Naive B cell (primary cell): ENCODE data around the gene RRAD. TPM values are rescaled to one million over a fixed set of nuclear protein-coding genes. Genes with fewer than 3 reads are reported as not detected.

ENCODE experiments used
- ATAC-seq, 2 donors: fragments of 150-1000 bp; cut with Tn5 transposase; 2 replicates each; pipeline ENCODE4 v1.10.0; 2021; ENCODE audit warnings: low read depth in 2 of 2, mild to moderate bottlenecking in 2 of 2, moderate library complexity in 2 of 2
- DNase-seq: peaks from one replicate; pipeline ENCODE4 v3.0.0; 2022
- H3K27ac Mint-ChIP-seq, 6 donors: one replicate each; pipeline ENCODE4 v1.8.0; 2020 to 2022; ENCODE audit warnings: mild to moderate bottlenecking in 6 of 6, mixed read lengths in 6 of 6, moderate library complexity in 5 of 6, inconsistent platforms in 2 of 6
- H3K27me3 Mint-ChIP-seq, 3 donors: one replicate each; pipeline ENCODE4 v1.8.0; 2021 to 2022; ENCODE audit warnings: mixed read lengths in 3 of 3, mild to moderate bottlenecking in 1 of 3
- H3K36me3 Mint-ChIP-seq, 2 donors: one replicate each; pipeline ENCODE4 v1.8.0; 2020 to 2022; ENCODE audit warnings: mixed read lengths in 2 of 2, inconsistent platforms in 1 of 2, mild to moderate bottlenecking in 1 of 2
- H3K4me1 Mint-ChIP-seq, 3 donors: one replicate each; pipeline ENCODE4 v1.8.0; 2020 to 2022; ENCODE audit warnings: mixed read lengths in 3 of 3, inconsistent platforms in 1 of 3, mild to moderate bottlenecking in 1 of 3, moderate library complexity in 1 of 3
- H3K4me3 Mint-ChIP-seq, 8 donors: one replicate each; pipeline ENCODE4 v1.8.0; 2020 to 2022; ENCODE audit warnings: mild to moderate bottlenecking in 8 of 8, mixed read lengths in 8 of 8, moderate library complexity in 8 of 8, inconsistent platforms in 2 of 8
- H3K9me3 Mint-ChIP-seq, 7 donors: one replicate each; pipeline ENCODE4 v1.8.0; 2020 to 2022; ENCODE audit warnings: mixed read lengths in 7 of 7, mild to moderate bottlenecking in 5 of 7, inconsistent platforms in 2 of 7, moderate library complexity in 1 of 7
- polyA plus RNA-seq, 6 donors: library from polyadenylated mRNA; unstranded; fragments of 300-500 nt; fragmentation: Illumina TruSeq; gene quantifications; one replicate each; pipeline ENCODE4 v1.2.3, GENCODE V29; 2021; ENCODE audit warnings: low read depth in 6 of 6

Gene RRAD
- polyA plus RNA-seq, 6 donors from 2014 or later, result 0.43 TPM; not detected in 5

DNA sequence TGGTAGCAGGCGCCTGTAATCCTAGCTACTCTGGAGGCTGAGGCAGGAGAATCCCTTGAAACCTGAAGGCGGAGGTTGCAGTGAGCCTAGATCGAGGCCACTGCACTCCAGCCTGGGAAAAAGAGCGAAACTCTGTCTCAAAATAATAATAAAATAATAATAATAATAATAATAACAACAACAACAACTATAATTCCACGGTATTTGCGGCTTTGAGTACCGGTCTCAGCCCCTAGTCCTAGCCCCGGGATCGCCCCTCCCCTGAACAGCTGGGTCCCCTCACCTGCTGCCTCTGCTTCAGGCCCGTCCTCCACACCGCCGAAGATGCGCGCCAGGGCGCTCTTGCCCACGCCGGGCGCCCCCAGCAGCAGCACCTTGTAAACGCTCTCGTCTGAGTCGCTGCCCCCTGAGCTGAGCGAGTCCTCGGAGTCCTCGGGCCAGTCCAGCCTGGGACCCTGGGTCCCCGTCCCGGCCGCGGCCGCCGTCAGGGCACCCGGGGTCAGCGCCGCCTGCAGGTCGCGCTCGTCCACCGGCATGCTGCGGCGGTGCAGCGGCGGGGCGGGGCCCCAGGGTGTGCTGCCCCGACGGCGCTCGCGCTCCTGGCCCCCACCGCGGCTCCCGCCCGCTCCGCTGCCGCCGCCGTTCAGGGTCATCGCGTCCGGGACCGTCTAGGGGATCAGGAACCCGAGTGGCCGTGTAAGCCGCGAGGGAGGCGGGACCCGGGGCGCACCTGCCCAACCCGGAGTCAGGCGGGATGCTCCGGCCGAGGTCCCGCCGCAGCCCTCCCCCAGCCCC, 611 bp downstream of the RRAD start:
- Mint-ChIP-seq H3K27ac (no peak overlapping the region), H3K4me1 (peaks cover 7 to 14% (median 8%) of the 10 kb centered on the region in 3 donors), H3K9me3 (no peaks in the 10 kb centered on the region), H3K36me3 (no peaks in the 10 kb centered on the region), H3K27me3 (peaks cover 22 to 48% (median 36%) of the 10 kb centered on the region in 3 donors), H3K4me3 (peak overlapping the region; percentile 30 to 92 (median 78))
- ATAC-seq (peak; percentile 67 to 75), DNase-seq (peak; percentile 36)

DNA sequence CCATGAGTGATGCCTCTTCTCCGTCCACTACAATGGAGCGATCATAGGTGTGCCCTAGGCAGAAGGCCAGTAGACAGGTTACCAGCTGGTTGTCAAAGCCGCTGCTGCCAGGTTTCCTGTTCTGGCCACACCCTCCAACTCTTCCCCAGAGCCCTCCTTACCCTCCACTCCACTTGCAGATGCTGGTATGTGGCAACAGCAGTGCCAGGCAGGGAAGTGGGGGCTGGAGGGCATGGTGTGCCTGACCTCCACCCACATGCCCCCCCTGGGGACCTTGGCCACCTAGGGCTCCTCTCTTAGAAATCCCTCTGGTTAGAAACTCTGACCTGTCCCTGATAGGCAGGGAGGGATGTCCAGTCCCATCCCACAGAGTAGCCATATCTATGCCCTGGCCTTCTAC, 1.5 kb downstream of the RRAD start:
- DNase-seq (no peak), ATAC-seq (no peak)
- no peaks in the 10 kb centered on the region for H3K9me3 Mint-ChIP-seq
- H3K4me3 Mint-ChIP-seq, result peak overlapping the region in 4 of 8 donors; percentile 25 to 40 (median 31)
- H3K36me3 Mint-ChIP-seq, result no peaks in the 10 kb centered on the region
- peaks cover 7 to 14% (median 8%) of the 10 kb centered on the region in 3 donors for H3K4me1 Mint-ChIP-seq
- peaks cover 27 to 56% (median 43%) of the 10 kb centered on the region in 3 donors for H3K27me3 Mint-ChIP-seq
- no peak overlapping the region for H3K27ac Mint-ChIP-seq

DNA sequence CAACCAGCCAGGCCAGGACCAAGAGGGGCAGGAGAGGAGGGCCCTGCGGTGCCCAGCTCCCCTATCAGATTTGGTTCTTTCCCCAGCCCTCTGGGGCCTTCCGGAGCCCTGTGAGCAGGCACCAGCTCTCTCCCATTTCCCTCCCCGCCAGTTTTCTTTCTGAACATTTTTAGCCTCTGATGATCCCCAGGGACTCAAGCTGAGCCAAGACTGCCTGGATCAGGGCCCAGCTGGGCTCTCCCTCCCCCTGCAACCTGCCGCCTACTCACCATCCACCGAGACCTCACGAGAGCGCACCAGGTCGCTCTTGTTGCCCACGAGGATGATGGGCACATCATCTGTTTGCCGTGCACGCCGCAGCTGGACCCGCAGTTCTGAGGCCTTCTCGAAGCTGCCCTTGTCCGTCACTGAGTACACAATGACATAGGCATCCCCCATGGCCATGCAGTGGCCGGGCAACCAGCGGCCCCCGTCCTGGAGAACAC, 2.0 kb downstream of the RRAD start:
- peaks cover 27 to 57% (median 44%) of the 10 kb centered on the region in 3 donors for H3K27me3 Mint-ChIP-seq
- H3K4me1 Mint-ChIP-seq, result peaks cover 7 to 14% (median 8%) of the 10 kb centered on the region in 3 donors
- H3K9me3 Mint-ChIP-seq, result no peaks in the 10 kb centered on the region
- H3K27ac Mint-ChIP-seq, result no peak overlapping the region
- H3K4me3 Mint-ChIP-seq, result peak overlapping the region in 3 of 8 donors; percentile 0 to 18 (median 10)
- H3K36me3 Mint-ChIP-seq, result no peaks in the 10 kb centered on the region
- ATAC-seq (no peak), DNase-seq (no peak)

DNA sequence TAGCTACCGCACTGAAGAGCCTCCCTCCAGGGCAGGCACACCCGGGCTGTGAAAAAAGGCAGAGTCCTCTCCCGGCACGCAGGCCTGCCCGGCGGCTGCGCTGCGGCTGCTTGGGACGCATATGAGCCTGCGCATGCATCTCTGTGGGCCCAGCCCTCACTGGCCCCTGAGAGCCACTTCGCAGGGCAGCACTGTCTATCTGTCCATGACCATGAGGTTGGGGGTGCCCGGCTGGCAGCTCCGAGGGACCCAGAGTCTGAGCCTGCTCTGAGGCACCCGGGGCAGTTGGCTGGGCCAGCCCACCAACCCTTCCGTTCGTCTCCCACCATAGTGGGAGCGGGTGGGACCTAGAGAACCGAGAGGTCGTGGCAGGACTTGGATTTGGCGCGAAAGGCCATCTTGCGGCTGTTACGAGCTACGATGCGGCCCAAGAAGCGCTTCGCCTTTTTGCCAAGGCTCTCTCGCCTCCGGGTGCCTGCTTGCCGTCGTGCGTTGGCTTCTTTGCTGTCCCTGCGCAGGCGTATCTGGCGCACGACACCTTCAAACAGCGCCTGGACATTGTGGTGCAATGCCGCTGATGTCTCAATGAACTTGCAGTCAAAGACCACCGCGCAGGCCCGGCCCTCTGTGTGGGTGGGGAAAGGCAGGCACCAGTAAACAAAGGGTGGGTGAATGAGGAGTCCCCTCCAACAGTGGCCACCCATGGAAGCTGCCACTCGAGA, 3.4 kb downstream of the RRAD start:
- Mint-ChIP-seq H3K27me3 (peaks cover 27 to 57% (median 44%) of the 10 kb centered on the region in 3 donors), H3K4me1 (peaks cover 7 to 12% (median 8%) of the 10 kb centered on the region in 3 donors), H3K4me3 (peak overlapping the region in 1 of 8 donors; percentile 20)

DNA sequence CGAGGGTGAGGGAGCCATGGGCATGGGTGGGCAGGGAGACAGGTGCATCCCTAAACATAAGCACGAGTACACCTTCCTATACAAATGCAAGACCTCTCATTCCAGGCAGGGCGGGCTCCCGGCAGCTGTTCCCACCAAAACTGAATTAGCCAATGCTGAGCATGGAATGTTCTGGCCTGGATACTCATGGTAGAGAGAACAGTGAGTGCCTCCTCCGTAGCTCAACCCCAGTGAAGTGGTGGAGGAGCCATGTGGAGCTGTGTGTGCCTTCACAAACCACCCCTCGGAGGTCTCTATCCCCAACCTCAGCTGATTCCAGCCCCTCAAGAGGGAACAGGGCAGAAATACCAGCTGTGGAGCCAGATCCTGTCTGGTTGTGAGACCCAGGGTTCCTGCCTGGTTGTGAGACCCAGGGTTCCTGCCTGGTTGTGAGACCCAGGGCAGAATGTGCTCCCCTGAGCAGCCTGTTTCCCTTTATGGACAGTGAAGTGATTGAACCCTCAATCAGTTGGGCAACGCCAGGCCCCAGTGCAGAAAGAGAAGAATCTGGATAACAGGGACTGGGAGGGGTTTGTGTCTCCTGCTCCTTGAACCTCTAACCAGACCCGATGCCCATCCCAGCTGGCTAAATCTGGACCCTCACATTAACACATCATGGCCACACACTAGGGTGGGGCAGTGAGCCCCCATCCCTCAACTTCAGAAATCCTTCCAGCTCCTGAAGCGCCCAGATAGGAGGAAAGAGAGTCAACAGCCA, 4.2 kb downstream of the RRAD start:
- H3K36me3 Mint-ChIP-seq, result no peaks in the 10 kb centered on the region
- H3K27me3 Mint-ChIP-seq, result peaks cover 27 to 64% (median 44%) of the 10 kb centered on the region in 3 donors
- no peaks in the 10 kb centered on the region for H3K9me3 Mint-ChIP-seq
- ATAC-seq, result no peak
- H3K4me1 Mint-ChIP-seq, result peaks cover 7 to 12% (median 8%) of the 10 kb centered on the region in 3 donors
- H3K27ac Mint-ChIP-seq, result no peak overlapping the region
- no peak for DNase-seq
- H3K4me3 Mint-ChIP-seq, result no peak overlapping the region

More for the DNA sequence above, 3.4 kb downstream of the RRAD start:
- no peak for DNase-seq
- no peaks in the 10 kb centered on the region for H3K36me3 Mint-ChIP-seq
- H3K27ac Mint-ChIP-seq, result no peak overlapping the region
- H3K9me3 Mint-ChIP-seq, result no peaks in the 10 kb centered on the region
- no peak for ATAC-seq

DNA sequence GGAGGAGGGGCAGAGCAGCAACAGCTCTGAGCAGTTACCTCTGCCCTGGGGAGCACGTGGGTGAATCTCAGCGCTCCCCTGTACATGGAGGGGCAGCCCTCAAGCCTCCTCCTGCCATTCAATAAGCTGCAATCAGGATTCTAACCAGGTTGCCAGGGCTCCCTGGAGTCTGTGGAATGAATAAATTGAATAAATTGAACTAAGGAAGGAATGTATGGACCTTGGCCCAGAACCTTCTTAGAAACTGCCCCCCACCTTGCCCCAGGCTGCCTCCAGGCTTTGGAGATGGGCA, 5.1 kb downstream of the RRAD start:
- H3K9me3 Mint-ChIP-seq, result no peaks in the 10 kb centered on the region
- DNase-seq (no peak), ATAC-seq (no peak)
- peaks cover 0 to 6% (median under 1%) of the 10 kb centered on the region in 3 donors for H3K4me1 Mint-ChIP-seq
- no peak overlapping the region for H3K4me3 Mint-ChIP-seq
- H3K27ac Mint-ChIP-seq, result peak overlapping the region in 1 of 6 donors; percentile 59
- no peaks in the 10 kb centered on the region for H3K36me3 Mint-ChIP-seq
- peaks cover 19 to 59% (median 36%) of the 10 kb centered on the region in 3 donors for H3K27me3 Mint-ChIP-seq

DNA sequence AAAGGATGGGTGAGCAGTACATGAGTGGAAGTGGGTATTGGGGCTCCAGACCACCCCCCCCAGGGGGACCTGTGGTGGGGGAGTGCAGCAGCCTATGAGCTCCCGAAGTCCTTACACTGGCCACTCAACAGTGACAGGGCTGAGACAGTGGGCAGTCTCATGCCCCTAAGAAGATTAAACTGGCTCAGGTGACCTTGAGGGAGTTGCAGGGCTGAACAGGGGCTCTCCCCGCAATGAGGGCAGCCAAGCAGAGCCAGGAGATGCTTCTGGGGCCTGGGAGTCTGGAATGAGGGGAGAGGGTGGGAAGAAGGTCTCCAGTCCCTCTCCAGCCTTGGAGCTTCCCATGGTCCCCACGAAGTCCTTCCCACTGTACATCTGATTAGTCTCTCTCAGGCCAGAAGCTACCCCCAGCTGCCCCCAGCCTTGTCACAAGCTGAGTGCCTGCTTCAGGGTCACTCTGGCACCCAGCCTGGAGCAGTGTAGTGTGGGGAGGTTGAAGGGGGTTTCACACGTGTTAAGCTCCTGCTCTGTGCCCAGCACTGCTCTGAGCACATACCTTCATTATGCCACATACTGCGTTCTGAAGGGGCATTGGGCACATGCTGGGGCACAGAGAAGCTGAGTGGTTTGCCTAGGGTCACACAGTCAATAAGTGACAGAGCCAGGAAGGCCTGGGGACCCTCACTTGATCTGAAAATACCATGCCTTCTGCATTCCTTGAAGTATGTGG, 5.6 kb downstream of the RRAD start:
- H3K27me3 Mint-ChIP-seq, result peaks cover 17 to 61% (median 38%) of the 10 kb centered on the region in 3 donors
- DNase-seq (no peak), ATAC-seq (no peak)
- H3K4me1 Mint-ChIP-seq, result peaks cover 0 to 6% (median 0%) of the 10 kb centered on the region in 3 donors
- no peak overlapping the region for H3K4me3 Mint-ChIP-seq
- H3K9me3 Mint-ChIP-seq, result no peaks in the 10 kb centered on the region
- H3K27ac Mint-ChIP-seq, result peak overlapping the region in 1 of 6 donors; percentile 59
- no peaks in the 10 kb centered on the region for H3K36me3 Mint-ChIP-seq

DNA sequence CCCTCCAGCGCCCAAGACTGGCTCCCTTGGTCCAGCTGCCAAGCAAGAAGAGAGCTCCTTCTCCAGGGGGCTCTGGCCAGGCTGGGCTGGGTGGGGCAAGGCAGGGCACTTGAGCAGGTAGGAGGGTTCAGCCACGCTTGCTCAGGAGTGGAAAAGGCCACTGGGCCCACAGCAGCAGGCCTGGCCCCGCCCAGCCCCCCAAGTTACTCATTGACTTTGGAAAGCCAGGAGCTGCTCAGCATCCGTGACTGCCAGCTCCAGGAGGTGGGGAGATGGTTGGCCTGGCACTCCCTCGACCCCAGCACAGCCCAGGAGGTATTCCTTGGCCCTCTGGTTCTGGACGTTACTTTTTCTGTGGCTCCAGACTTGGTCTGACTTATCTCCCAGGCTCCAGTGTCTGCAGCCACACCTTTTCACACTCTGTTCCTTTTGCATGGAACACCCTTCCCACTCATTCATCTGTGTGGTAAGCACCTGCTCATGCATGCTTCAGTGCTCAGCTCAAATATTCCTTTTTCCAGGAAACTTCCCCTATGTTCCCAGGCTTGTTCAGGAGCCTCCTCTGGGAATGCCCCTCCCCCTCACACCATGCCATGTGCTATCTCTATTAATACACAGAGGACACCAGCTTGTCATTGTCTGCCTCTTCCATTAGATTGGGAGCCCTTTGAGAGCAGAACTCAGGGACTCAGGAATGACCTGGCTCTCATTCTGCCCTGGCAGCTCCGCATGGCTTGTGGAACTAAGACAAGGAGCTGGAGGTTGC, 6.3 kb downstream of the RRAD start, which contains the start of gene CDH16:
Gene CDH16, minus strand, starts transcription at position 83 of the 766 bp plus-strand sequence. CDS start 820 bp downstream, outside the sequence.
- no peaks in the 10 kb centered on the region for H3K36me3 Mint-ChIP-seq
- DNase-seq, result no peak
- ATAC-seq, result no peak
- peak within 1 kb of the TSS in 1 of 6 donors; percentile 78 for H3K27ac Mint-ChIP-seq
- H3K9me3 Mint-ChIP-seq, result no peaks in the 10 kb centered on the region
- H3K27me3 Mint-ChIP-seq, result peaks cover 12 to 59% (median 41%) of the 10 kb centered on the region in 3 donors
- peak within 1 kb of the TSS in 2 of 8 donors; percentile 35 to 72 for H3K4me3 Mint-ChIP-seq
- peaks cover 0 to 4% (median 0%) of the 10 kb centered on the region in 3 donors for H3K4me1 Mint-ChIP-seq

DNA sequence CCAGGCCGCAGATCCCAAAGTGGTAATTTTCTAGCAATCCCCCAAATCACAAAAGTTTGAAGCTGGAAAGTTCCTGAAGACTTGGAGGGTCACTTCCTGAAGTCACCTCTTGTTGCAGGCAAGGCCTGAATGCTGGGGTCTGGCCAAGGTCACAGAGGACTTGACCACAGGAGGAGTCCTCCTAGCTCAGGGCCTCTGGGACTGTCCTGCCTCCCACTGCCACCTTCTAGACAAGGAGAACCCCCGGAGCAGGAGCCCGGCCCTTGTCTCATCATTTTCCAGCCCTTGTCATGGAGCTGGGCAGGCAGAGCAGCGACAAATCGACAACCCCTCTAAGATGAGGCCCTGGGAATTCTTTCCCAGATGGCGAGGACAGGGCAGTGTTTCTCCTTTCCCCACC, 7.0 kb downstream of the RRAD start:
- Mint-ChIP-seq H3K4me1 (peaks cover 0 to 2% (median 0%) of the 10 kb centered on the region in 3 donors), H3K27me3 (peaks cover 5 to 59% (median 40%) of the 10 kb centered on the region in 3 donors), H3K4me3 (peak overlapping the region in 1 of 8 donors; percentile 35), H3K27ac (peak overlapping the region in 1 of 6 donors; percentile 78), H3K9me3 (no peaks in the 10 kb centered on the region), H3K36me3 (no peaks in the 10 kb centered on the region)
- ATAC-seq (no peak), DNase-seq (no peak)

DNA sequence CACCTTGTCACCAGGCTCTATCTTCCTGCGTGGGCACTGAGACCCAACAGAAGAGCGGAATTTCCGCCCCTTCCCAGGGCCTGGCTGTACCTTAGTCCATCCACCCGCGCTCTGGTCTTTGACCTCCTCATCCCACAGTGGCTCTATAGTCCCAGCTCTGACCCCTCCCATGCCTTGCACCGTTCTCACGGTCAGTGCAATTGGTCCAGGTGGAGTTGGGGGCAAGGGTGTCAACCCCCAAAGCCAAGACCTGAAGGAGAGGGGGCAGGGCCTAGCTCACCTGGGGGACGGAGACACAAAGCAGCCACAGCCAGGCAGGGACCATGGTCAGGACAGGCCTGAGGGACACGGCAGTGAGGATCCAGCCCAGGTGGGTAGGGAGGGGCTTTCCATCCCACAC, 7.6 kb downstream of the RRAD start:
- Mint-ChIP-seq H3K9me3 (no peaks in the 10 kb centered on the region), H3K27me3 (peaks cover 4 to 55% (median 35%) of the 10 kb centered on the region in 3 donors), H3K27ac (no peak overlapping the region), H3K4me3 (no peak overlapping the region), H3K4me1 (no peaks in the 10 kb centered on the region), H3K36me3 (no peaks in the 10 kb centered on the region)
- DNase-seq, result no peak
- ATAC-seq, result no peak

DNA sequence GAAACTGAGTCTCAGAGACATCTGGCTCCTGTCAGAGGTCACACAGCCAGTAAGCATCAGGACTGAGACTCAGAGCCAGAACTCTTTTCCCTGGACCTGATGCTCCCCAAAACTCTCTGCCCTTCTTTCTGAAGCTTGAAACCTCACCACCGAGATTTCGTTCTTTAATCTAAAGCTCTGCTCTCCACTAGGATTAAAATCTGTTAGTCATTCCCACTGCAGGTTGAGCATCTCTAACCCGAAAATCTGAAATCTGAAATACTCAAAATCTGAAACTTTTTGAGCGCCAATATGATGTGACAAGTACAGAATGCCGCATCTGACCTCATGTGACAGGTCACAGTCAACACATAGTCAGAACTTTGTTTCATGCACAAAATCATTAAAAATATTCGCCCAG, 8.8 kb downstream of the RRAD start:
- no peak overlapping the region for H3K4me3 Mint-ChIP-seq
- ATAC-seq (no peak), DNase-seq (no peak)
- no peaks in the 10 kb centered on the region for H3K9me3 Mint-ChIP-seq
- no peaks in the 10 kb centered on the region for H3K36me3 Mint-ChIP-seq
- no peak overlapping the region for H3K27ac Mint-ChIP-seq
- H3K27me3 Mint-ChIP-seq, result peaks cover 4 to 60% (median 33%) of the 10 kb centered on the region in 3 donors
- H3K4me1 Mint-ChIP-seq, result no peaks in the 10 kb centered on the region

DNA sequence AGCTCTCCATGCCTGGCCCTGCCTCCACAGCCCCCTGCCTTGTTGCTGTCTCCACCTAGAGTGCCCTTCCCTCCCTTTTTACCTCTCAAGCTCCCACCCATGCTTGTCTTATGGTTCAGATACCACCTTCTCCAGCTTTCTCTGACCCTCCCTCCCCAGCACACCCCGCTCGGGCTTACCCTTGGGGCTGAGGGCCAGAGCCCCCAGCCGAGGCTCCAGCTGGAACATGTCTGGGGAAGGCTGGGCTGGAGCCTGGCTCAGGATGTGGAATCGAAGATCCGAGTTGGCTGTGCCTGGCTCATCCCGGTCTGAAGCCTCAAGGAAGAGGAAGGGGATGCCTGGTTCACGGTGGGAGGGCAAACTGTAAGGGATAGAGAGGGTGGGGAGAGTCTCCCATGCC, 10.3 kb downstream of the RRAD start:
- ATAC-seq (no peak), DNase-seq (no peak)
- H3K9me3 Mint-ChIP-seq, result no peaks in the 10 kb centered on the region
- H3K36me3 Mint-ChIP-seq, result no peaks in the 10 kb centered on the region
- no peaks in the 10 kb centered on the region for H3K4me1 Mint-ChIP-seq
- peaks cover 4 to 51% (median 26%) of the 10 kb centered on the region in 3 donors for H3K27me3 Mint-ChIP-seq
- H3K27ac Mint-ChIP-seq, result no peak overlapping the region
- peak overlapping the region in 1 of 8 donors; percentile 66 for H3K4me3 Mint-ChIP-seq
